ENCODE data around the gene ILDR2.

ILDR2 gene

GRCh38 chr1:166876540-166876838 is 98.9 kb downstream of the ILDR2 start:
- Histone ChIP-seq H3K9ac (ENCODE audit: low read length) (peak overlapping the region; percentile 54), H3K9me2 (replicated peaks; ENCODE audit: insufficient read depth, low read length) (no peaks in the 10 kb centered on the region), H3K4me2 (ENCODE audit: low read depth, low read length) (peak overlapping the region; percentile 93), H3K36me3 (replicated peaks; ENCODE audit: insufficient read depth, low read length) (no peaks in the 10 kb centered on the region; the same call in 1 of the 2 replicates), H3K4me3 (ENCODE audit: low read length) (peak overlapping the region; percentile 68), H3K27ac (ENCODE audit: low read length) (peak overlapping the region; percentile 16; the same call in 1 of the 2 replicates), H3K27me3 (replicated peaks; ENCODE audit: insufficient read depth, low read length) (no peaks in the 10 kb centered on the region), H3F3A (ENCODE audit: insufficient read depth, low read length) (peaks cover 16% of the 10 kb centered on the region; the same call in 1 of the 2 replicates), H2AFZ (ENCODE audit: low read length) (peak overlapping the region; percentile 87), H3K79me2 (ENCODE audit: low read length) (peaks cover 44% of the 10 kb centered on the region), H3K9me3 (replicated peaks; ENCODE audit: insufficient read depth, low read length) (no peaks in the 10 kb centered on the region), H3K4me1 (ENCODE audit: low read length) (peaks cover 12% of the 10 kb centered on the region), H4K20me1 (ENCODE audit: insufficient read depth, low read length) (no peaks in the 10 kb centered on the region)
- TF ChIP-seq EZH2phosphoT487 (IDR thresholded peaks at IDR 0.05; ENCODE audit: low read length) = no peak
- no peak for TF ChIP-seq EZH2 (optimal IDR thresholded peaks at IDR 0.05; ENCODE audit: low read depth, low read length)
- TF ChIP-seq CTCF (IDR thresholded peaks at IDR 0.05; ENCODE audit: low read length) = peak; percentile 49
- no peak for DNase-seq

GRCh38 chr1:166875734-166876539 is 99.4 kb downstream of the ILDR2 start, which contains the start of gene TADA1:
Gene TADA1, minus strand, starts transcription at chr1:166876264. Its CDS starts 31 bp downstream, at chr1:166876233.
- Histone ChIP-seq H3K36me3 (replicated peaks; ENCODE audit: insufficient read depth, low read length) (no peaks in the 10 kb centered on the region; the same call in 1 of the 2 replicates), H3K27ac (ENCODE audit: low read length) (peak within 1 kb of the TSS; percentile 85), H3K79me2 (ENCODE audit: low read length) (peaks cover 49% of the 10 kb centered on the region), H3K9ac (ENCODE audit: low read length) (peak within 1 kb of the TSS; percentile 91), H3K9me3 (replicated peaks; ENCODE audit: insufficient read depth, low read length) (no peaks in the 10 kb centered on the region), H2AFZ (ENCODE audit: low read length) (peak within 1 kb of the TSS; percentile 87), H3K4me1 (ENCODE audit: low read length) (peaks cover 12% of the 10 kb centered on the region), H4K20me1 (ENCODE audit: insufficient read depth, low read length) (no peaks in the 10 kb centered on the region), H3K9me2 (replicated peaks; ENCODE audit: insufficient read depth, low read length) (no peaks in the 10 kb centered on the region), H3K4me3 (ENCODE audit: low read length) (peak within 1 kb of the TSS; percentile 79), H3K27me3 (replicated peaks; ENCODE audit: insufficient read depth, low read length) (no peaks in the 10 kb centered on the region), H3K4me2 (ENCODE audit: low read depth, low read length) (peak within 1 kb of the TSS; percentile 93), H3F3A (ENCODE audit: insufficient read depth, low read length) (peaks cover 16% of the 10 kb centered on the region; the same call in 1 of the 2 replicates)
- TF ChIP-seq EZH2 (optimal IDR thresholded peaks at IDR 0.05; ENCODE audit: low read depth, low read length) (no peak), EZH2phosphoT487 (IDR thresholded peaks at IDR 0.05; ENCODE audit: low read length) (no peak), CTCF (IDR thresholded peaks at IDR 0.05; ENCODE audit: low read length) (no peak)
- peak; percentile 100 for DNase-seq

GRCh38 chr1:166875302-166875733 is 100.0 kb downstream of the ILDR2 start:
- Histone ChIP-seq H3K9me2 (replicated peaks; ENCODE audit: insufficient read depth, low read length) (no peaks in the 10 kb centered on the region), H2AFZ (ENCODE audit: low read length) (peak overlapping the region; percentile 72), H3K4me1 (ENCODE audit: low read length) (peaks cover 13% of the 10 kb centered on the region), H3K9ac (ENCODE audit: low read length) (peak overlapping the region; percentile 91), H3K27me3 (replicated peaks; ENCODE audit: insufficient read depth, low read length) (no peaks in the 10 kb centered on the region), H3K27ac (ENCODE audit: low read length) (peak overlapping the region; percentile 85; the same call in 1 of the 2 replicates), H3K9me3 (replicated peaks; ENCODE audit: insufficient read depth, low read length) (no peaks in the 10 kb centered on the region), H3K4me2 (ENCODE audit: low read depth, low read length) (peak overlapping the region; percentile 73), H3K4me3 (ENCODE audit: low read length) (peak overlapping the region; percentile 79), H3K79me2 (ENCODE audit: low read length) (peaks cover 56% of the 10 kb centered on the region), H4K20me1 (ENCODE audit: insufficient read depth, low read length) (no peaks in the 10 kb centered on the region), H3K36me3 (replicated peaks; ENCODE audit: insufficient read depth, low read length) (no peaks in the 10 kb centered on the region; the same call in 1 of the 2 replicates), H3F3A (ENCODE audit: insufficient read depth, low read length) (peaks cover 16% of the 10 kb centered on the region; the same call in 1 of the 2 replicates)
- TF ChIP-seq EZH2phosphoT487 (IDR thresholded peaks at IDR 0.05; ENCODE audit: low read length) (no peak), EZH2 (optimal IDR thresholded peaks at IDR 0.05; ENCODE audit: low read depth, low read length) (no peak), CTCF (IDR thresholded peaks at IDR 0.05; ENCODE audit: low read length) (no peak)
- DNase-seq = no peak
